ENCODE data around the gene CNTNAP2.

DNA sequence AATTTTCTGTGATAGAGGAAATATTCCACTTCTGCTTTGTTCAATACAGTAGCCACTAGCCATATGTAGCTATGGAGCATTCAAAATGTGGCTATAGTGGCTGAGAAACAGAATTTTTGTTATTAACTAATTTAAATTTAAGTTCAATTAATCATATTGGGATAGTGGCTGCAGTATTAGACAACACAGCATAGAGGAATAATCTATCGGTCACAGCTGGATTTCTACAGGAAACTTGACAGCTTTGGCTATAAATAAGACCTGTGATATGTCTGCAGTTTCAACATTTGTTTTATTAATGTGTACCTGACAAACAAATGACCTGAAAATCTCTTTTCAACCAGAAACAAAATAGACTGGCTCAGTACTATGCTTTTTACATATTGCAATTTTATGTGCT, 953.2 kb downstream of the CNTNAP2 start:
- TF ChIP-seq, protein P1, sequence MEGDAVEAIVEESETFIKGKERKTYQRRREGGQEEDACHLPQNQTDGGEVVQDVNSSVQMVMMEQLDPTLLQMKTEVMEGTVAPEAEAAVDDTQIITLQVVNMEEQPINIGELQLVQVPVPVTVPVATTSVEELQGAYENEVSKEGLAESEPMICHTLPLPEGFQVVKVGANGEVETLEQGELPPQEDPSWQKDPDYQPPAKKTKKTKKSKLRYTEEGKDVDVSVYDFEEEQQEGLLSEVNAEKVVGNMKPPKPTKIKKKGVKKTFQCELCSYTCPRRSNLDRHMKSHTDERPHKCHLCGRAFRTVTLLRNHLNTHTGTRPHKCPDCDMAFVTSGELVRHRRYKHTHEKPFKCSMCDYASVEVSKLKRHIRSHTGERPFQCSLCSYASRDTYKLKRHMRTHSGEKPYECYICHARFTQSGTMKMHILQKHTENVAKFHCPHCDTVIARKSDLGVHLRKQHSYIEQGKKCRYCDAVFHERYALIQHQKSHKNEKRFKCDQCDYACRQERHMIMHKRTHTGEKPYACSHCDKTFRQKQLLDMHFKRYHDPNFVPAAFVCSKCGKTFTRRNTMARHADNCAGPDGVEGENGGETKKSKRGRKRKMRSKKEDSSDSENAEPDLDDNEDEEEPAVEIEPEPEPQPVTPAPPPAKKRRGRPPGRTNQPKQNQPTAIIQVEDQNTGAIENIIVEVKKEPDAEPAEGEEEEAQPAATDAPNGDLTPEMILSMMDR (IDR thresholded peaks at IDR 0.05): no peak
- TF ChIP-seq POLR2A (IDR thresholded peaks at IDR 0.05): no peak
